HG03025 (cell line): ENCODE results near the gene VDR.
A peak's percentile ranks its signal among the peaks of the same experiment; 100 is the strongest.

Source experiments
- ATAC-seq: cut with Tn5 transposase; IDR thresholded peaks from one replicate; pipeline ENCODE4 v1.9.1; 2021; ENCODE audit warnings: mild to moderate bottlenecking, moderate library complexity; ENCODE audit not compliant: unreplicated experiment, low FRiP score

The VDR gene

DNA sequence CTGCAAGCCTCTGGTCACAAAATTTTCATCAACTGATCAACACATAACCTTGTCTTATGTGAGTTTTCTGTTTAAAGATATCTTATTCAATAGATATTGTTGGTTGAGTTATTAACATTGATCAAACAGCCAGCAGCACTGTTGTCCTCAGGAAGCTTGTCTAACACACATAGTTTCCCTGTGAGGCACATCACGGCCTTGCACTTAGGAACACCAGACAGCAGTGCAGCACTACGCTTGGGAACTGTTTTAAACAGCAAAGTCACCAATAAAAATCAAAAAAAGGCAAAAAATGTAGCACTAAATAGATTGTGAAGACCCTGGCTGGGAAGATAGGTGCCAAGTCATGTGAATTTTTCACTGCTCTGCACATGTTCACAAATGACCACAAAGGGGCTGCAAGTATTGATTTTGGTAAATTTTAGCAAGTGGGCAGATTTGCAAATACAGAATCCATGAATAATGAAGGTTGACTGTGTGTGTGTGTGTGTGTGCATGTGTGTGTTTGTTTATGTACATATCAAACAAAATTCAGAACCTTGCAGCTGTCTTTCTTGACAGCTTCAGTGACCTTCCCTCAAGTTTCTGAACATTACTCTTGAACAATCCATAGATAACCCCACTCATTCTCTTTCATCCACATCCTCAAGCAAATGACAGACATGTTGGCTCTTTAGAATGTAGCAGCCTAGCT, 28.9 kb downstream of the VDR start:
- no peak for ATAC-seq

DNA sequence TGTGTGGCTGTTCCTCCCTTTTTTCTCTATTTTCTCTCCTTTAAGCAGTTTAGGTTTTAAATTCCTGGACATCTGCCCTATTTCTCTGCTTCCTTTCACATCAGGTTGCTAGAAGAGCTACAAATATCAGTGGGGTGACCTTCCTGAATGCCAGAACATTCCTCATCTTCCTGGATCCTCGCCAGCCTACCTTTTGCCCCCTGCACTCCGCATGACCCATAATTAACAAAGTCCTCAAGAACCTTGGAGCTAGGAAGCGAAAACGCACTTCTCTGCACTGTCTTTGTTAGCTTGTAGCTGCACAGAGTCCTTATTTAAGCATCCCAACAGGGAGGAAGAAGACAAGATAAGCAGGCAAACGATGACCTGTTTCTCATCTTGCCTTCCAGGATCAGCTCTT, 30.5 kb downstream of the VDR start:
- ATAC-seq, result no peak

DNA sequence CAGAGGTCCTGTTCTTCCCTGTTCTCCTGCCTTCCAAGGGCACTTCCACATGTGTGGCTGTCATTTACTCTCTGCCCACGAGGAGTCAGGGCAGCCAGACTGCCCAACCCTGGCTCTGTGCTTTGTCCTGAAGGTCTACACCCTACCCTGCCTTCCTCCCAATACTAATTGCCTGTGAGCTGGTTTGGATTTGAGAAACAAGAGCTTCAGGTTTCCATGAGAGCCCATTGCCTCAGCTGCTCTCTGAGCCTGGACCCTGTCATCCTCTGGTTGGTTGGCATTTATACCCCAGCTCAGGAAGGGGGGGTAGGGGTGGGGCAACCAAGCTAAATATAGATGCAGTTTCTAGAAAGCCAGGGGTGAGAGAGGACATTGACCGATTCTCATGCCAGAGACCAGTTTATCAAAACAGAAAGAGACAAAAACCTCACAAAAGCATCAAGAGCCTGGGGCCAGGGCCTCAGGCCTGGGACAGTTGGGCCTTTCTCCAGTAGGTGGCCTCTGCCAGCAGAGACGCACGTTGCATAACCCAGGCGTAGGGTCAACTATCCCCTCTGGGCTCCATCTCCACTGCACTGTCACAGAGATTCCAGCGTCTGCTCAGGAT, 34.5 kb downstream of the VDR start:
- no peak for ATAC-seq

DNA sequence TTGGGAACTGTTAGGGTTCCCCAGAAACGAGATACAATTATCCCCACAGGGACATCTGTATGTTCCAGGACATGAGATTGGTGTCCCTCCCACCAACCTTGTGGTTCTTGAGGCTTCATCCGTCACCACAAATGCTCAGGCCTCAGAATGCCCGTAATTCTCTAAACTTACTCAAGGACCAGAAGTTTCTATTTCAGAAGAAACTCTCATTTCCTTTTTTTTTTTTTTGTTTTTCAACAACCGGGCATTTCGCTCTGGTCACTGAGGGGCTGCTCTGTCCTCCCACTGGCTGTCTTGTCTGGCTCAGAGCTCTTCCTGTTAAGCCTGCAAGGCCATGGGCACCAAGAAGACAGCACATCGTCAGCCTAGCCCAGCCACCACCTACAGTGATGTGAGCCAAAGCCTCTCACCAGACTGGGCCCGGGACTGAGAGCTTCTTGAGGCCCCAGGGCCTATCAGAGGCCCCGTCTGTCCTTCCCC, 36.2 kb downstream of the VDR start:
- ATAC-seq, result peak; percentile 54

DNA sequence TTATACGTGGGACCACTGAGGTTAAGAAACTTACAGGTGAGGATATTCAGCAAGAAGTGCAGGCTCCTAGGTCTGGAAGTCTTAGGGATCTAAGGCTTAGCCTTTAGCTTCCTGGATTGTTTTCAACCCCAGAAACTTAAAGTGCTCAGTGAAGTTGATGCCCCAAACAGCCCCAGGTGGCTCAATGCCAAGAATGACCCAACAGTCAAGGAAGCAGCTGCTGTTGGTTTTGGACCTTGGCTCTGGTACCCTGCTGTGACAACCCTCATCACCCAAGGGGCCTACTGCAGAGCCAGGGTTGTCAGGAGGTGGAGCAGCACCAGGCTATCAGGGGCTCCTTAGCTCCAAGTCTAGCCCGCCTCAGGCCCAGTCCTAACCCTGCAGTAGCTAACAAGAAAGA, 36.8 kb downstream of the VDR start:
- peak; percentile 5 for ATAC-seq

DNA sequence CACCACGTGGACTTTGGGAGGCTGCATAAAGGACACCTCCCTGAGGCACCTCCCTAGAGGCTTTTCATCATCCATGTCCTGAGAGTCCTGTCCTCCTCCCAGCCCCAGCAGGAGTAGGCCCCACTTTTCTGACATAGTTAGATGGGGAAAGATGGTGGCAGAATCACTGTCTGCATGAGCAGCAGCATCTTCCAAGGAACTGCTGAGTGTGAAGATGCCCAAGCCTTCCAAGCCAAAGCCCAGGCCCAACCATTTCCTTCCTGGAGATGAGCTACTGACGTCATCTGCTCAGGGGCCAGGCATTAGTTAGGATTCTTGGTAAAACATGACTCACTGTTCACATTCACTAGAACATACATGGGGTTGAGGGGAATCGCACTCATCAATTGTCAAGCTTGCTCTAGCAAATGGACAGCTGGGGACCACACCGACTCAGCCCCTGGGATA, 37.3 kb downstream of the VDR start:
- ATAC-seq, result no peak

DNA sequence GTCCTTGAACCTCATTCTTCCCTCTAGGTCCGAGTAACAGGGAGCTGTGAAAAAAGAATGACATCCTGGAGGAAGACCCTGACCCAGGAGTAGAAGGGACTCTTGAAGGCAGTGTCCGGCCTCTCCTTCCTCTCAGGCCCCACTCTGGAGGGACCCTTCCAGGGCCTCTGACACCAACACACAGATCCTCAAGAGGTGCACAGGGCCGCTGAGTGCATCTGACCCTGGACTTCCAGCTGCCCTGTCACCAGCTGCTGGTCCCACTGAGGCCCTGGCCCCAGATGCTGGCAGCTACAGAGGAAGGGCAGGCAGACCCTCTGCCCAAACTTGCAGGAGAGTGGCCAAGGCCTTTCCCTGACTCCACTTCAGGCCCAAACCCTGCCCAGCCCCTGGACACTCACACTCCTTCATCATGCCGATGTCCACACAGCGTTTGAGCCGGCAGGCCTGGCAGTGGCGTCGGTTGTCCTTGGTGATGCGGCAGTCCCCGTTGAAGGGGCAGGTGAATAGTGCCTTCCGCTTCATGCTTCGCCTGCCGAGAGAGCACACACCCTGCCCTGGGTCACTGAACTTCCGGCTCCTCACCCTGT, 40.1 kb downstream of the VDR start:
- ATAC-seq, result no peak

DNA sequence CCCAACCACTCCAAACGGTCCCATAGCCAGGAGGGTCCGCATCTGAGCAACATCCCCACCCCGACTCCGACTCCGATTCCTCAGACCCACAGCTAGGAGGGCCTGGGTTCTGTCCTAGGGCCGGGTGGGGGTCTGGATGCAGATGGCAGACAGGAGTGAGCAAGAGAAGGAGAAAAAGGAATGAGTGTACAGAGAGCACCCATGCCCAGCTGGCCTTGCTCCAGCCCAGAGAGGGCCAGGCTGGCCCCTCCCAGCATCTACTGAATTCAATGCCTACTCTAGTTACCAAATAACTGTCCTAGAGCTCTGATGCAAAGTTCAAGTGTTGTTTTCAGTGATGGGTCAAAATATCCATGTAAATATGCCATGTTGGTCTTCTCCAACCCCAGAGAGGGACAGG, 40.8 kb downstream of the VDR start:
- ATAC-seq, result no peak

DNA sequence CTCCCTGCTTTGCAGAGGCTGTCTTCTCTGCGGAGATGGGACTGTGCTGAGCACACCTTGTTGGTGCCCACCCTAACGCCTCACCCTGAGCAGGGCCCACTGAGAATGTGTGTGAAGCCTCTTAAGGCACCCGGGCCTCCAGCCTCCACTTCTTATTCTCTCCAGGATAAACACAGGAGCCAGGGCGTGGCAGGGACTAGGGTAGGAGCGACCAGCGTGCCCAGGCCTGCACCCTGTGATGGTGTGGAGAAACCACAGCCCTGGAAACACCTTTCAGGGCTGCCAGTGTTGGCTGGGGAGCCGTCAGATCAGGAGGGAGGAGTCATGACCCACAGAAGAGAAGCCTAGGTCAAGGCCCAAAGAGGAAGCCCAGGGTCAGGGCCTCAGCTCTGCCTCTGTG, 41.3 kb downstream of the VDR start:
- ATAC-seq, result no peak

DNA sequence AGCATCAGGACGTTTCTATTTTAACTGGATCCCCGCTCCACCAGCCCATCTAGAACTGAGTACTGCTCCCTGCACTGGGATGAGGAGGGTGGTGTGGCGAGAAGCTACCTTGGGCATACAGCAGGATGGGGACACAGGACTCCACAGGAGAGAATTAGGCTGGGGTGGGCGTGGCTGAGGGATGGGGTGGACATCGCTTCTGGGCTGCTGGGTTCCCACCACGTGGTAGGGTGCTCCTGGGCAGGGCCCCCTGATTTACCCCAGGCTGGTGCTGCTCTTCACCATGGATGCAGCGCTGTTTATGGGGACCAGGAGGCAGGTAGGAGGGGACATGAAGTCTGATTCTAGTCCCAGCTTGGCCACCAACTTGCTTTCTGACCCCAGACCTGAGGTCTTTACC, 41.9 kb downstream of the VDR start:
- ATAC-seq, result no peak

DNA sequence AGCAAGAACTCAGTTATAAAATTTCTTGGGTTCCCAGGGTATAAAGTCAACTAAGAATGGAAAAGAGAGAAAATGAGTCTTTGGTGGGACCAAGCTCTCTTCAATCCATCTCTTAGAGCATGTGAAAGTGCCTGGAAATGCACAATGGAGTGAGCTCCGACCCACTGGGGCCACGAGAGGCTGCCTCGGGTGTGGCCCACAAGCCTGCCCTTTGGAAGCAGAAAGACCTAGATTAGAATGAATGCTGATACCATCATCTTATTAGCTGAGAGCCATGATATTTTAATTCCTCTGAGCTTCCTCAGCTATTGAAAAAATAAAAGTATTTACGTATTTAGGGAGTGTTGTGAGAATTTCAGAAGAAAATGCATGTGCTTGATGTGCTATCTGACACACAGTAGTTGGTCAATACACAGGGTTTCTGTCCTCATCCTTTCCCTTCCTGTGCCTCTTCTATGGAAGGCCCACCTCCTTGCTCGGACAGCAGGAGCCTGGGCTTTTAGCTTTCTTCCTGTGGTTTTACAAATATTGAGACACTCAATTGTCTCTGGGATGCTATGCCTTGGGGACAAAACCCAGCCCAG, 42.5 kb downstream of the VDR start:
- no peak for ATAC-seq

DNA sequence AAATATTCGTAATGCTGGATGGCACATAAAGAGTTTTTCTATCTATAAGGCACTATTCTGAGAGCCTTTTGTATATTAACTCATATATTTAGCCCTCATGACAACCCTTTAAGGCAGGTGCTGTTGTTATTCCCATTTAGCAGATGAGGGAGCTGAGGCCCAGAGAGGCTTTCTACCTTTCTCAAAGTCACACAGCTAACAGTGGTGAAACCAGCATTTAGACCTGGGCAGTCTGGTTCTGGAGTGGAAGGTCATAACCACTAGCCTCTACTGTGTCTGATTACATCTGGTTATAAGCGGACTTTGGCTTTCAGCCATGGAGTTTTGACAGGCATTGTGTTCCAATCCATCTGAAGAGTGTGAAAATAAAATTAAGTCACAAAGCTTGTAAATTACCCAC, 43.9 kb downstream of the VDR start:
- ATAC-seq, result no peak

DNA sequence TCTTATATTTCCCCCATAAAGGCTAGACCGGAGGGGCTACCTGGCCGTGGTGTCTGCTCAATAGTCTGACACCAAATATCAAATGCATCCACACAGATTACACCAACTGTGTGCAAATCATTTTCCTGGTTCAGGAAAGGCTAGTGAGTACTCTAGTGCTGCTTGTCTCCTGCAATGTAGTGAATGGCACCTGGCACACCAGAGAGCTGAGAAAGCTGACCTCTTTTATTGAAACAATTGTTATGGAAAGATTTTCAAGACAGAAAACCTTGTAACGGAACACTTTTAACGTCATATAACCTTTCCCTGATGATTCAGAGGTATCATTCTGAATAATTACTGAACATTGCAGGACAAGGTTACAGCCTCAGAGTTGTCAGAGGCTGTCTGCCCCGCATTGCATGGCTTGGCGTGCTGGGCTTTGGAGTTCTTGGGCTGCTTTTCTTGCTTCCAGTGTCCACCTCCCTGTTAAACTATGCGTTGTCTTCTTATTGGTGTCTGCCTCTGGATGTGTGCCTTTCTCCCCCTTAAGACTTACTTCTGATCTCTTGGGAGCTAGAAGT, 44.4 kb downstream of the VDR start:
- no peak for ATAC-seq

DNA sequence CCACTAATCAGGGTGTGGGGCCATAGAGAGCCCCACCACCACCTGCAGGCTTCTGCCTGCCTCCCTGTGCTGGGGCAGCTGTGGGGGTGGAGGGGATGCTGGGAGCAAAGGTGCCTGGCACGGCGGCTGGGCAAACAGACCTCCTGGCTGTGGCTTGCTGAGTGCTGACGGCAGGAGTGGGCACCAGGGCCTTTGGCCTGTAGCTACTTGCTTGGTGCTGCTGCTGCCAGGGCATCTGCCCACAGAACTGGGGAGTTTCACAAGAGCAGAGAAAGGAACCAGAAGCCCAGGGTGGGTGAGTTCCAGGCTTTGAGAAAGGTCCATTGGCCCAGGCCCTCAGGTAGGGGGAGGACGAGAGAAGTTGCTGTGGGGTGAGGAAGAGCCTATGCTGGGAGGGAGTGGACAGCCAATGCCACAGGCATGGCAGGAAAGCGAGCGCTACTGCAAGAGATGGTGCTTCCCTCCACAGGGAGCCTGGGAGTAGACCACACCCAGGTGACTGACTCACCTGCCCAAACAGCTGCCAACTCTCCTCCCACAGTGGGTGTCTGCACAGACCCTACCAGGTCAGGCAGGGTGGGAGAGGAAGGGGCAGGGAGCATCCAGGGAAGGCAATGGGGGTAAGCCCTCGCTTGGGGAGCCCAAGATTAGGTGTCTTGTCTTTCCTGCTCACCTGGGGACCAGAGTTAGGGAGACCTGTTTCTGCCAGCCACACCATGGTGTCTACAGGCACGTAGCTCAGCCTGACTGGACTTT, 46.1 kb downstream of the VDR start:
- no peak for ATAC-seq

DNA sequence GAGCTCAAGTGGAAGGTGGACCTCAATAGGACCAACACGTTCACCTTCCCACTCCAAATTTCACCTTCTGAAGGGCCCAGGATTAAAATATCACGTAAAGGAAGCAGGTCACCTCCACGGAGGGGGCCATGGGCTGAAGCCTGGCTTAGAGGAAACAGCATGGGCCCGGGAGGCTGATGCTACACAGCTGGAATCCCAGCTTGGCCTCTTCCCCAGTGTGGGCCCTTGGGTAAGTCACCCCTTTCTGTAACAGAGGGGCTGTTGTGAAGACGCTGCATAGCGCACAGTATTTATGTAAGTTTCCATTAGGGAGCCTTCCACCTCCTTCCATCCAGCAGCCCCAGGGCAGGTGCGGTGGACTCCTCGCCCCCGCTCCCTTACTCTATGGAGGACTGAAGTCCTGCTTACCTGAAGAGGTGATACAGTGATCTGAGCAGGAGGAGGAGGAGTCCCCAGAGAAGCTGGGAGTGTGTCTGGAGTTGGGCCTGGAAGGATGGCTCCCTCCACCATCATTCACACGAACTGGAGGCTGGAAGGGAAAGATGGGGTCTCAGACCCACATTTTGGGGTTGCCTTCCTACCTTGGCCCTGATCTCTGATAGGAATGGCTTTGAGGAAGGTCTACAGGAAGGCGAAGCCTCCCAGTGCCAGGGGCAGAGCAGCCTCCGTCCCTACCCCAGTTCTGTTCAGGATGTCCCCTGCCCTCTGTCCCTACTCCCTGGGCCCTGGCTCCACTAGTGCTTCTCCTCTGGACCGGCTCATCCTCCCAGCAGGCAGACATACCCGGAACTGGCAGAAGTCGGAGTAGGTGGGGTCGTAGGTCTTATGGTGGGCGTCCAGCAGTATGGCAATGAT, 47.8 kb downstream of the VDR start:
- no peak for ATAC-seq

DNA sequence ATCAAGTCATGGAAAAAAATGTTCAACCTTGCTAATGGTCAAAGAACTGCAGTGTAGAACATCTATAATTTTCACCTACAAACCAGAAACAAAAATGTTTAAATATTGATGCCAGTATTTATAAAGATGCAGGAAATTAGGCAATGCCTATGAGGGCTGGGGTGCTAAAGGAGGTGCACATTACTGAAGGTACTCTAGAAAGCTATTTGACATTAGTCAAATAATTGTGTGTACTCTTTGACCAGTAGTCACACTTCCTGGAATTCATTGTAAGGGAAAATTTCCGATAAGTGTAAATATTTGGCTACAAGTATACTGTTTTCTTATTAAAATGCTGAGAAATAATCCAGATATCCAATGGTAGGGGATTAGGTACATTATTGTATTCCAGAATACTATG, 48.7 kb downstream of the VDR start:
- ATAC-seq, result no peak

DNA sequence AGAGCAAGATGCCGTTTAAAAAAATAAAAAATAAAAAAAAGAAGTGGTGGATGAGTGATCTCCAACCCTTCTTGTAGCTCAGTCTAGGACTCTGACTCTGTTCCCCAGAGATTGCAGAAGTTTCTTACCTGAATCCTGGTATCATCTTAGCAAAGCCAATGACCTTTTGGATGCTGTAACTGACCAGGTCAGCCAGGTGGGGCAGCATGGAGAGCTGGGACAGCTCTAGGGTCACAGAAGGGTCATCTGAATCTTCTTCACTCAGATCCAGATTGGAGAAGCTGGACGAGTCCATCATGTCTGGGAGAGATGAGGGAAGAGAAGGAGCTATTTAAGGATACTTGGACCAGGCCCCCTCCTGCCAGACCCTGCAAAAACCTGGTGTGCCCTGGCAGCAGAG, 49.3 kb downstream of the VDR start:
- ATAC-seq, result no peak

DNA sequence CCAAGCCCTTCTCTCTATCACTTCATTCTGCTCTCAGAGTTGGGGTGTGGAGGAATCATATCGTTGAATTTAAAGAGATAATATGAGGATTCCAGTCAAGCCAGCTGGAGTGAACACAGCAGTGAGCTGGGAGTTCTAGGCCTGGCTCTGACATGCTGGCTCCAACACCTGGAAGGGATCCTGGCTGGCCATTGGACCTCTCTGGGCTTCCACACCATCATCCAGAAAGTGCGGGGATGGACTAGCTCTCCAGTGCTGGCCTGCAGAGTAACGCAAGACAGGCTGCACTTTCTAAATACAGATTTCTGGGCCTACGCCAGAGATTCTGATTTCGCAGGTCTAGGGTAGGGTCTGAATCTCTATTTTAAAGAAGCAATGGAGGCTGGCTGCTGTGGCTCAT, 50.3 kb downstream of the VDR start:
- no peak for ATAC-seq

DNA sequence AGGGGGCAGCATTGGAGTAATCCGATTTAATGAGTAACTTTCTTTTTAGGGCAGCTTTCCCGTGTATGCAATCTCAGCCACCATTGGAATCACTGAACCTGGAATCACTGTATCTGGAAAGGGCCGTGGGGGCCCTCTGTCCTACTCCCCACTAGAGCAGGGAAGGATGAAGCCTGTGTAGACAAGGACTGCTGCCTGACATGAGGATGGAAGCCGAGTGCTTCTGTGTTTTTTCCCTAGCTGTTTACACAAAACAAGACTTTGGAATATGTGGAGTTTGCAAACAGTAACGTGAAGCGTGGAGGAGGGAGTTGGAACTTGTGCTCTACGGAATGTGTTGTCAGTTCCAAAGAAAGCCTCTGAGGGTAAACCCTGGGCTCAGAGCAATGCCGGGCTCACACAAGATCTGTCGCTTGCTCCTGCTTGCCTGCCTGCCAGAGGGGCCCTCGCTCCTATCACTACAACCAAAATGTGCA, 52.7 kb downstream of the VDR start:
- ATAC-seq, result no peak
